Measurements from ENCODE around the gene SCD5.

DNA sequence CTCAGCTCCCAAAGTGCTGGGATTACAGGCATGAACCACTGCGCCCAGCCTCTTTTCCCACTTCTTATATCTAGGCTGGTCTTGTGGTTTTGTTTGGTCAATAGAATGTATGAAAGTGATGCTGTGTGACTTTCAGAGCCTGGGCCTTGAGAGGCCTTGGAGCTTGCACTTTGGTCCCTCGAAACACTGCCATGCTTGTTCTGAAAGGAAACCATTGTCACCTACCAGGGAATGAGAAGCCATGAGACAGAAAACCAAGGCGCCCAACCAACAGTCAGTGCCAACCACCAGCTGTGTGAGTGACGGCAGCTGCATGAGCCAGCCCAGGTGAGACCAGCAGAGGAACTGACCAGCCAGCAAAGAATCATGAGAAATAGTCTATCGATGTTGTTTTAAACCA, 57.4 kb downstream of the SCD5 start:
- TF ChIP-seq RXRA (IDR thresholded peaks at IDR 0.05; ENCODE audit: insufficient read depth, low read depth, low read length), result no peak
- TF ChIP-seq TCF12 (IDR thresholded peaks at IDR 0.05; ENCODE audit: low read depth, low read length), result no peak
- no peak for TF ChIP-seq E2F6 (IDR thresholded peaks at IDR 0.05)
- TF ChIP-seq, protein P1, sequence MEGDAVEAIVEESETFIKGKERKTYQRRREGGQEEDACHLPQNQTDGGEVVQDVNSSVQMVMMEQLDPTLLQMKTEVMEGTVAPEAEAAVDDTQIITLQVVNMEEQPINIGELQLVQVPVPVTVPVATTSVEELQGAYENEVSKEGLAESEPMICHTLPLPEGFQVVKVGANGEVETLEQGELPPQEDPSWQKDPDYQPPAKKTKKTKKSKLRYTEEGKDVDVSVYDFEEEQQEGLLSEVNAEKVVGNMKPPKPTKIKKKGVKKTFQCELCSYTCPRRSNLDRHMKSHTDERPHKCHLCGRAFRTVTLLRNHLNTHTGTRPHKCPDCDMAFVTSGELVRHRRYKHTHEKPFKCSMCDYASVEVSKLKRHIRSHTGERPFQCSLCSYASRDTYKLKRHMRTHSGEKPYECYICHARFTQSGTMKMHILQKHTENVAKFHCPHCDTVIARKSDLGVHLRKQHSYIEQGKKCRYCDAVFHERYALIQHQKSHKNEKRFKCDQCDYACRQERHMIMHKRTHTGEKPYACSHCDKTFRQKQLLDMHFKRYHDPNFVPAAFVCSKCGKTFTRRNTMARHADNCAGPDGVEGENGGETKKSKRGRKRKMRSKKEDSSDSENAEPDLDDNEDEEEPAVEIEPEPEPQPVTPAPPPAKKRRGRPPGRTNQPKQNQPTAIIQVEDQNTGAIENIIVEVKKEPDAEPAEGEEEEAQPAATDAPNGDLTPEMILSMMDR (IDR thresholded peaks at IDR 0.05; ENCODE audit: control extremely low read depth in 1 of 3, insufficient read depth in 1 of 3, low read depth in 1 of 3, low read length in 3 of 3), result no peak
- no peak for TF ChIP-seq EZH2 (IDR thresholded peaks at IDR 0.05; ENCODE audit: low read depth, low read length, severe bottlenecking)
- no peak for TF ChIP-seq RBBP5 (IDR thresholded peaks at IDR 0.05; ENCODE audit: borderline replicate concordance, low read depth, low read length)
- TF ChIP-seq BCL11A (IDR thresholded peaks at IDR 0.05; ENCODE audit: low read depth in 2 of 2, low read length in 2 of 2), result no peak
- no peak for TF ChIP-seq POLR2A (IDR thresholded peaks at IDR 0.05; ENCODE audit: control extremely low read depth in 1 of 2, low read depth in 2 of 2, low read length in 2 of 2)
- no peak for TF ChIP-seq ZNF274 (IDR thresholded peaks at IDR 0.05; ENCODE audit: borderline replicate concordance, extremely low read depth, low read length)
- TF ChIP-seq, protein P2, sequence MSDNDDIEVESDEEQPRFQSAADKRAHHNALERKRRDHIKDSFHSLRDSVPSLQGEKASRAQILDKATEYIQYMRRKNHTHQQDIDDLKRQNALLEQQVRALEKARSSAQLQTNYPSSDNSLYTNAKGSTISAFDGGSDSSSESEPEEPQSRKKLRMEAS (IDR thresholded peaks at IDR 0.05), result no peak
- TF ChIP-seq POLR2AphosphoS5 (IDR thresholded peaks at IDR 0.05; ENCODE audit: low read depth, low read length), result no peak
- no peak for TF ChIP-seq BRCA1 (IDR thresholded peaks at IDR 0.05; ENCODE audit: low read depth, low read length)
- TF ChIP-seq JUND (IDR thresholded peaks at IDR 0.05; ENCODE audit: low read length), result no peak
- no peak for TF ChIP-seq EP300 (IDR thresholded peaks at IDR 0.05; ENCODE audit: borderline replicate concordance in 1 of 2, low read depth in 2 of 2, low read length in 2 of 2)
